ENCODE data around the gene NDUFB11. TPM values are rescaled to one million over a fixed set of nuclear protein-coding genes. Genes with fewer than 3 reads are reported as not detected.
A peak's percentile ranks its signal among the peaks of the same experiment; 100 is the strongest.

The NDUFB11 gene
- total and polyA plus RNA-seq, 2 donors (not counting 1 experiment from before 2014, with no cell fraction given), result 38.9 to 72.7 TPM

GRCh38 chrX:47169273-47169672, 24.8 kb upstream of the NDUFB11 start:
- Histone ChIP-seq H3K4me1 (ENCODE audit: control insufficient read depth, extremely low read depth, insufficient read depth, low read length) (no peaks in the 10 kb centered on the region), H3K9ac (ENCODE audit: insufficient read depth, low read length) (no peak overlapping the region), H2AFZ (ENCODE audit: low read length) (no peak overlapping the region), H3K79me2 (ENCODE audit: control insufficient read depth, insufficient read depth, low read length) (peaks cover 10% of the 10 kb centered on the region), H3K27me3 (ENCODE audit: control insufficient read depth, insufficient read depth, low read length) (no peaks in the 10 kb centered on the region), H3K27ac (ENCODE audit: insufficient read depth, low read length) (no peak overlapping the region), H3K4me2 (ENCODE audit: extremely low read depth, insufficient read depth, low read length) (no peak overlapping the region), H3K9me3 (ENCODE audit: control insufficient read depth, insufficient read depth, low read depth, low read length) (no peaks in the 10 kb centered on the region), H3K4me3 (replicated peaks in 1 of 4; ENCODE audit: control extremely low read depth in 1 of 4, insufficient read depth in 1 of 4, low read depth in 3 of 4, low read length in 4 of 4) (no peak overlapping the region), H4K20me1 (ENCODE audit: control insufficient read depth, extremely low read depth, insufficient read depth, low read length) (no peaks in the 10 kb centered on the region), H3K36me3 (ENCODE audit: control insufficient read depth, insufficient read depth, low read length) (peaks cover 5% of the 10 kb centered on the region)
- no peak for TF ChIP-seq EZH2 (IDR thresholded peaks at IDR 0.05; ENCODE audit: low read length, missing control alignments)
- DNase-seq (ENCODE audit: low read depth in 2 of 2), result no peak

GRCh38 chrX:47168495-47169073, 24.1 kb upstream of the NDUFB11 start:
- no peaks in the 10 kb centered on the region for H3K4me1 ChIP-seq (ENCODE audit: control insufficient read depth, extremely low read depth, insufficient read depth, low read length)

GRCh38 chrX:47166126-47166525, 21.6 kb upstream of the NDUFB11 start:
- TF ChIP-seq EZH2 (IDR thresholded peaks at IDR 0.05; ENCODE audit: low read length, missing control alignments), result no peak
- TF ChIP-seq CTCF (conservative IDR thresholded peaks at IDR 0.05 in 1 of 2, IDR thresholded peaks at IDR 0.05 in 1 of 2; ENCODE audit: low read depth in 1 of 2, low read length in 2 of 2), result no peak
- Histone ChIP-seq H3K36me3 (ENCODE audit: control insufficient read depth, insufficient read depth, low read length) (no peaks in the 10 kb centered on the region), H3K9me3 (ENCODE audit: control insufficient read depth, insufficient read depth, low read depth, low read length) (no peaks in the 10 kb centered on the region), H3K4me2 (ENCODE audit: extremely low read depth, insufficient read depth, low read length) (no peak overlapping the region), H3K4me1 (ENCODE audit: control insufficient read depth, extremely low read depth, insufficient read depth, low read length) (no peaks in the 10 kb centered on the region), H3K9ac (ENCODE audit: insufficient read depth, low read length) (no peak overlapping the region), H3K4me3 (replicated peaks in 1 of 4; ENCODE audit: control extremely low read depth in 1 of 4, insufficient read depth in 1 of 4, low read depth in 3 of 4, low read length in 4 of 4) (no peak overlapping the region), H2AFZ (ENCODE audit: low read length) (no peak overlapping the region), H3K27ac (ENCODE audit: insufficient read depth, low read length) (no peak overlapping the region), H4K20me1 (ENCODE audit: control insufficient read depth, extremely low read depth, insufficient read depth, low read length) (no peaks in the 10 kb centered on the region), H3K79me2 (ENCODE audit: control insufficient read depth, insufficient read depth, low read length) (peaks cover 17% of the 10 kb centered on the region), H3K27me3 (ENCODE audit: control insufficient read depth, insufficient read depth, low read length) (no peaks in the 10 kb centered on the region)
- DNase-seq (ENCODE audit: low read depth in 2 of 2), result peak in 1 of 2 donors; percentile 43

More at GRCh38 chrX:47168495-47169073, 24.1 kb upstream of the NDUFB11 start:
- Histone ChIP-seq H3K27me3 (ENCODE audit: control insufficient read depth, insufficient read depth, low read length) (no peaks in the 10 kb centered on the region), H3K4me3 (replicated peaks in 1 of 4; ENCODE audit: control extremely low read depth in 1 of 4, insufficient read depth in 1 of 4, low read depth in 3 of 4, low read length in 4 of 4) (no peak overlapping the region), H2AFZ (ENCODE audit: low read length) (no peak overlapping the region), H3K9me3 (ENCODE audit: control insufficient read depth, insufficient read depth, low read depth, low read length) (no peaks in the 10 kb centered on the region), H3K4me2 (ENCODE audit: extremely low read depth, insufficient read depth, low read length) (no peak overlapping the region), H3K9ac (ENCODE audit: insufficient read depth, low read length) (no peak overlapping the region), H4K20me1 (ENCODE audit: control insufficient read depth, extremely low read depth, insufficient read depth, low read length) (no peaks in the 10 kb centered on the region), H3K36me3 (ENCODE audit: control insufficient read depth, insufficient read depth, low read length) (peaks cover 5% of the 10 kb centered on the region), H3K79me2 (ENCODE audit: control insufficient read depth, insufficient read depth, low read length) (peaks cover 10% of the 10 kb centered on the region), H3K27ac (ENCODE audit: insufficient read depth, low read length) (no peak overlapping the region)
- TF ChIP-seq EZH2 (IDR thresholded peaks at IDR 0.05; ENCODE audit: low read length, missing control alignments) (no peak), CTCF (conservative IDR thresholded peaks at IDR 0.05 in 1 of 2, IDR thresholded peaks at IDR 0.05 in 1 of 2; ENCODE audit: low read depth in 1 of 2, low read length in 2 of 2) (no peak)
- no peak for DNase-seq (ENCODE audit: low read depth in 2 of 2)

Measured in fibroblast of lung (primary cell).